ENCODE results near the gene MACIR. TPM values are rescaled to one million over a fixed set of nuclear protein-coding genes. Genes with fewer than 3 reads are reported as not detected.

MACIR gene
- total and polyA plus RNA-seq, 2 of the 13 experiments (the other 11 are each of a cell fraction or from before 2014, with no cell fraction given), result 2.4 to 4.4 TPM

DNA sequence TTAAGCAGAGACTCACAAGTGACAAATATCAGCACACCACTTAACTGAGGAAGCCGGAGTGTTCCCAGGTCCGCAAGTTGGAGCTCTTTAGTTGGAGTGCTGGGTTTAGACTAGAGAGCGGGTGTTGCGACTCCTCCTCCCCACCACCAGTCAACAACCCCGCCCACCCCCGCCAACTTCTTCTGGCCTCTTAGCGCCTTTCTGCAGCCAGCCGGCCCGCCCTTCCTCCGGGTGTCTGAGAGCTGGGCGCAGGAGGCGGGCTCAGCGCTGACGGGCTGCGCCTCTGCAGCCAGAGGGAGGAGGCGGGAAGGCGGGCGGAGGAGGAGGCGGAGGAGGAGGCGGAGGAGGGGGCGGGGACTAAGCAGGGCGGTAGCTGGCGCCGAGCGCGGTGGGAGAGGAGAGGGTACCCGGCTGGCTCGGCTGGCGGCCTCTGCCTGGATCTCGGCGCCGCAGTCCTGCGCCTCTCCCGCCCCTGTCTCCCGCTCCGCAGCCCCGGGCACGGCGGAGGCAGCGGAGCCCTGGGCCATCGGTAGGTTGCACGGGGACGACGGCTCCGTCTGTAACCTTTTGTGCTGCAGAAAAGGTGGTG, at the start of gene MACIR (continued):
- no peak for TF ChIP-seq SOX6 (IDR thresholded peaks at IDR 0.05)
- TF ChIP-seq SOX6 (CRISPR knock-in tag; IDR thresholded peaks at IDR 0.05), result peak; percentile 35; the same call in 1 of the 2 replicates
- no peak for TF ChIP-seq SIN3B (IDR thresholded peaks at IDR 0.05; ENCODE audit: low read length)
- TF ChIP-seq, protein P1, sequence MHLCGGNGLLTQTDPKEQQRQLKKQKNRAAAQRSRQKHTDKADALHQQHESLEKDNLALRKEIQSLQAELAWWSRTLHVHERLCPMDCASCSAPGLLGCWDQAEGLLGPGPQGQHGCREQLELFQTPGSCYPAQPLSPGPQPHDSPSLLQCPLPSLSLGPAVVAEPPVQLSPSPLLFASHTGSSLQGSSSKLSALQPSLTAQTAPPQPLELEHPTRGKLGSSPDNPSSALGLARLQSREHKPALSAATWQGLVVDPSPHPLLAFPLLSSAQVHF (CRISPR knock-in tag; IDR thresholded peaks at IDR 0.05), result 0 out of 2 replicates have a peak, but pooled peaks have one; percentile 12
- peak; percentile 48; the same call in 1 of the 2 replicates for TF ChIP-seq ZNF747 (CRISPR knock-in tag; IDR thresholded peaks at IDR 0.05; ENCODE audit: borderline replicate concordance)
- TF ChIP-seq ERF (CRISPR knock-in tag; IDR thresholded peaks at IDR 0.05), result no peak
- TF ChIP-seq RFXAP (CRISPR knock-in tag; IDR thresholded peaks at IDR 0.05; ENCODE audit: borderline replicate concordance), result 0 out of 2 replicates have a peak, but pooled peaks have one; percentile 10
- TF ChIP-seq ZNF367 (CRISPR knock-in tag; IDR thresholded peaks at IDR 0.05; ENCODE audit: borderline replicate concordance), result no peak
- no peak; the same call in 1 of the 2 replicates for TF ChIP-seq MTF2 (CRISPR knock-in tag; IDR thresholded peaks at IDR 0.05; ENCODE audit: borderline replicate concordance)
- TF ChIP-seq ZNF816 (CRISPR knock-in tag; IDR thresholded peaks at IDR 0.05; ENCODE audit: borderline replicate concordance), result no peak
- peak; percentile 47; the same call in 1 of the 2 replicates for TF ChIP-seq SALL2 (CRISPR knock-in tag; IDR thresholded peaks at IDR 0.05)
- TF ChIP-seq ZNF350 (CRISPR knock-in tag; IDR thresholded peaks at IDR 0.05; ENCODE audit: borderline replicate concordance, low read depth), result peak; percentile 51; the same call in 1 of the 2 replicates
- TF ChIP-seq RELA (CRISPR knock-in tag; IDR thresholded peaks at IDR 0.05), result no peak
- TF ChIP-seq ZNF788 (CRISPR knock-in tag; IDR thresholded peaks at IDR 0.05; ENCODE audit: borderline replicate concordance), result peak; percentile 64; the same call in 1 of the 2 replicates
- 0 out of 2 replicates have a peak, but pooled peaks have one; percentile 31 for TF ChIP-seq ZC3H13 (CRISPR knock-in tag; IDR thresholded peaks at IDR 0.05)
- TF ChIP-seq HNRNPL (IDR thresholded peaks at IDR 0.05; ENCODE audit: low read depth, low read length), result peak; percentile 85
- peak; percentile 60 for TF ChIP-seq XRCC5 (optimal IDR thresholded peaks at IDR 0.05; ENCODE audit: low read length)
- TF ChIP-seq, protein P2, sequence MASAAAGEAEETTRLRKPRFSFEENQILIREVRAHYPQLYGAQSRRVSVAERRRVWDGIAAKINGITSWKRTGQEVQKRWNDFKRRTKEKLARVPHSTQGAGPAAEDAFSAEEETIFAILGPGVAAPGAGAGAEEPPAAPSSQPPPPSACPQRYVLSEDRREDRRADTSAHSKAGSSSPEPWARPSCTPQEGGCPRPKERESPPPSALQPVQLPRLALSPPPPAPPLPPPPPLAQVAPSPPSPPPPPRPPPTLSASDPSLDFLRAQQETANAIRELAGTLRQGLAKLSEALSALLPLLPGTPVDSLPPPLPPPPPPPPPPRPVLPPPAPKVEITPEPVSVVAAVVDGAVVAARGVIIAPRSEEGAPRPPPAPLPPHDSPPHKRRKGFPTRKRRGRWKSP (CRISPR knock-in tag; IDR thresholded peaks at IDR 0.05), result peak; percentile 89
- TF ChIP-seq, protein P3, sequence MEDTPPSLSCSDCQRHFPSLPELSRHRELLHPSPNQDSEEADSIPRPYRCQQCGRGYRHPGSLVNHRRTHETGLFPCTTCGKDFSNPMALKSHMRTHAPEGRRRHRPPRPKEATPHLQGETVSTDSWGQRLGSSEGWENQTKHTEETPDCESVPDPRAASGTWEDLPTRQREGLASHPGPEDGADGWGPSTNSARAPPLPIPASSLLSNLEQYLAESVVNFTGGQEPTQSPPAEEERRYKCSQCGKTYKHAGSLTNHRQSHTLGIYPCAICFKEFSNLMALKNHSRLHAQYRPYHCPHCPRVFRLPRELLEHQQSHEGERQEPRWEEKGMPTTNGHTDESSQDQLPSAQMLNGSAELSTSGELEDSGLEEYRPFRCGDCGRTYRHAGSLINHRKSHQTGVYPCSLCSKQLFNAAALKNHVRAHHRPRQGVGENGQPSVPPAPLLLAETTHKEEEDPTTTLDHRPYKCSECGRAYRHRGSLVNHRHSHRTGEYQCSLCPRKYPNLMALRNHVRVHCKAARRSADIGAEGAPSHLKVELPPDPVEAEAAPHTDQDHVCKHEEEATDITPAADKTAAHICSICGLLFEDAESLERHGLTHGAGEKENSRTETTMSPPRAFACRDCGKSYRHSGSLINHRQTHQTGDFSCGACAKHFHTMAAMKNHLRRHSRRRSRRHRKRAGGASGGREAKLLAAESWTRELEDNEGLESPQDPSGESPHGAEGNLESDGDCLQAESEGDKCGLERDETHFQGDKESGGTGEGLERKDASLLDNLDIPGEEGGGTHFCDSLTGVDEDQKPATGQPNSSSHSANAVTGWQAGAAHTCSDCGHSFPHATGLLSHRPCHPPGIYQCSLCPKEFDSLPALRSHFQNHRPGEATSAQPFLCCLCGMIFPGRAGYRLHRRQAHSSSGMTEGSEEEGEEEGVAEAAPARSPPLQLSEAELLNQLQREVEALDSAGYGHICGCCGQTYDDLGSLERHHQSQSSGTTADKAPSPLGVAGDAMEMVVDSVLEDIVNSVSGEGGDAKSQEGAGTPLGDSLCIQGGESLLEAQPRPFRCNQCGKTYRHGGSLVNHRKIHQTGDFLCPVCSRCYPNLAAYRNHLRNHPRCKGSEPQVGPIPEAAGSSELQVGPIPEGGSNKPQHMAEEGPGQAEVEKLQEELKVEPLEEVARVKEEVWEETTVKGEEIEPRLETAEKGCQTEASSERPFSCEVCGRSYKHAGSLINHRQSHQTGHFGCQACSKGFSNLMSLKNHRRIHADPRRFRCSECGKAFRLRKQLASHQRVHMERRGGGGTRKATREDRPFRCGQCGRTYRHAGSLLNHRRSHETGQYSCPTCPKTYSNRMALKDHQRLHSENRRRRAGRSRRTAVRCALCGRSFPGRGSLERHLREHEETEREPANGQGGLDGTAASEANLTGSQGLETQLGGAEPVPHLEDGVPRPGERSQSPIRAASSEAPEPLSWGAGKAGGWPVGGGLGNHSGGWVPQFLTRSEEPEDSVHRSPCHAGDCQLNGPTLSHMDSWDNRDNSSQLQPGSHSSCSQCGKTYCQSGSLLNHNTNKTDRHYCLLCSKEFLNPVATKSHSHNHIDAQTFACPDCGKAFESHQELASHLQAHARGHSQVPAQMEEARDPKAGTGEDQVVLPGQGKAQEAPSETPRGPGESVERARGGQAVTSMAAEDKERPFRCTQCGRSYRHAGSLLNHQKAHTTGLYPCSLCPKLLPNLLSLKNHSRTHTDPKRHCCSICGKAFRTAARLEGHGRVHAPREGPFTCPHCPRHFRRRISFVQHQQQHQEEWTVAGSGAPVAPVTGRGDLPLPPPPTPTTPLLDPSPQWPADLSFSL (CRISPR knock-in tag; IDR thresholded peaks at IDR 0.05), result no peak
- TF ChIP-seq KLF15 (CRISPR knock-in tag; IDR thresholded peaks at IDR 0.05; ENCODE audit: borderline replicate concordance), result no peak
- TF ChIP-seq ZNF737 (CRISPR knock-in tag; IDR thresholded peaks at IDR 0.05; ENCODE audit: borderline replicate concordance), result no peak
- no peak for TF ChIP-seq HMG20B (CRISPR knock-in tag; conservative IDR thresholded peaks at IDR 0.05)
- 0 out of 2 replicates have a peak, but pooled peaks have one; percentile 38 for TF ChIP-seq ZNF225 (CRISPR knock-in tag; IDR thresholded peaks at IDR 0.05)

All from HepG2 (cell line).